Esophagus squamous epithelium (tissue), 5 donors: Measurements from ENCODE around the gene SLC14A1. TPM values are rescaled to one million over a fixed set of nuclear protein-coding genes. Genes with fewer than 3 reads are reported as not detected.

Experiments used
- DNase-seq: peaks from one replicate; lab custom pipeline; 2025; lab: John Stamatoyannopoulos, UW
- H3K27ac ChIP-seq, 4 donors: fragments of 200-600 bp; sonication (generic); one replicate each; pipeline ENCODE4 v1.5.1; 2016 to 2019; ENCODE audit warnings: mild to moderate bottlenecking in 1 of 4
- H3K27me3 ChIP-seq, 4 donors: fragments of 200-600 bp; sonication (generic); 1 replicate in 3 of 4; 2 replicates in 1 of 4; pipeline versions ENCODE4 v1.5.1 to v1.6.0; 2017 to 2021; ENCODE audit warnings: antibody characterized with exemption in 1 of 4
- H3K36me3 ChIP-seq, 3 donors: fragments of 200-600 bp; sonication (generic); one replicate each; pipeline ENCODE4 v1.5.1; 2016 to 2019
- H3K4me1 ChIP-seq, 3 donors: fragments of 200-600 bp; sonication (generic); one replicate each; pipeline ENCODE4 v1.5.1; 2017 to 2019
- H3K4me3 ChIP-seq, 4 donors: fragments of 200-600 bp; sonication (generic); 1 replicate in 3 of 4; 2 replicates in 1 of 4; pipeline ENCODE4 v1.5.1; 2016 to 2019; ENCODE audit warnings: mild to moderate bottlenecking in 2 of 4, moderate library complexity in 1 of 4
- H3K9me3 ChIP-seq, 3 donors: fragments of 200-600 bp; sonication (generic); one replicate each; pipeline ENCODE4 v1.5.1; 2016 to 2019
- POLR2A ChIP-seq, 4 donors: fragments of 450-650 bp; IDR thresholded peaks; one replicate each; pipeline ENCODE4 v1.6.1; 2017; ENCODE audit warnings: antibody characterized with exemption in 4 of 4, mild to moderate bottlenecking in 4 of 4, moderate library complexity in 3 of 4
- WGBS, 2 donors: methylation state at CpG; one replicate each; pipeline ENCODE4 v1.1.5; 2018; 5-methylcytosine and 5-hydroxymethylcytosine counted together
- intact Hi-C: fragments of 100-400 bp; cut with DNase I; formaldehyde crosslinking; loops from one replicate; pipeline ENCODE4 v1.15.0; 2022
- total RNA-seq, 4 donors: library from RNA; depleted of rRNA; stranded (reverse); fragments of >200 nt; gene quantifications; one replicate each; pipeline ENCODE4 v1.1.0, GENCODE V29; 2016
- TF ChIP-seq, protein P1 (sequence below), 6 experiments: fragments of 450-650 bp in 4 of 6; fragments of 200-600 bp in 2 of 6; sonication (generic) in 2 of 6; IDR thresholded peaks; one replicate each; pipeline ENCODE4 v1.5.1; 2016 to 2019; ENCODE audit warnings: antibody characterized with exemption in 6 of 6, mild to moderate bottlenecking in 4 of 6, moderate library complexity in 4 of 6
- donor health status: DM: yes; HTN: yes; CAD: no.

The SLC14A1 gene
- total RNA-seq, 4 donors from 2014 or later = 0.53 to 1.1 (median 0.53) TPM; not detected in 1

- intact Hi-C loops = no loop called here
- no peaks in the 10 kb centered on the region for H3K36me3 ChIP-seq
- no peaks in the 10 kb centered on the region for H3K9me3 ChIP-seq
- WGBS, 2 donors = 71 to 100% methylated on average over 1 of the region's 1 CpG
- peaks cover 0 to 6% (median 0%) of the 10 kb centered on the region in 3 donors for H3K4me1 ChIP-seq
- DNase-seq = no peak
- no peak overlapping the region for H3K4me3 ChIP-seq
- TF ChIP-seq POLR2A (IDR thresholded peaks at IDR 0.05) = no peak
- TF ChIP-seq, protein P1, sequence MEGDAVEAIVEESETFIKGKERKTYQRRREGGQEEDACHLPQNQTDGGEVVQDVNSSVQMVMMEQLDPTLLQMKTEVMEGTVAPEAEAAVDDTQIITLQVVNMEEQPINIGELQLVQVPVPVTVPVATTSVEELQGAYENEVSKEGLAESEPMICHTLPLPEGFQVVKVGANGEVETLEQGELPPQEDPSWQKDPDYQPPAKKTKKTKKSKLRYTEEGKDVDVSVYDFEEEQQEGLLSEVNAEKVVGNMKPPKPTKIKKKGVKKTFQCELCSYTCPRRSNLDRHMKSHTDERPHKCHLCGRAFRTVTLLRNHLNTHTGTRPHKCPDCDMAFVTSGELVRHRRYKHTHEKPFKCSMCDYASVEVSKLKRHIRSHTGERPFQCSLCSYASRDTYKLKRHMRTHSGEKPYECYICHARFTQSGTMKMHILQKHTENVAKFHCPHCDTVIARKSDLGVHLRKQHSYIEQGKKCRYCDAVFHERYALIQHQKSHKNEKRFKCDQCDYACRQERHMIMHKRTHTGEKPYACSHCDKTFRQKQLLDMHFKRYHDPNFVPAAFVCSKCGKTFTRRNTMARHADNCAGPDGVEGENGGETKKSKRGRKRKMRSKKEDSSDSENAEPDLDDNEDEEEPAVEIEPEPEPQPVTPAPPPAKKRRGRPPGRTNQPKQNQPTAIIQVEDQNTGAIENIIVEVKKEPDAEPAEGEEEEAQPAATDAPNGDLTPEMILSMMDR (IDR thresholded peaks at IDR 0.05) = no peak
- no peak overlapping the region for H3K27ac ChIP-seq
- H3K27me3 ChIP-seq = peaks cover 0 to 100% (median 6%) of the 10 kb centered on the region in 4 donors
Measured at GRCh38 chr18:45787346-45787745, 63.4 kb downstream of the SLC14A1 start.

GRCh38 chr18:45788861-45789260 lies 64.9 kb downstream of the SLC14A1 start:
- TF ChIP-seq, protein P1 (IDR thresholded peaks at IDR 0.05) = no peak
- TF ChIP-seq POLR2A (IDR thresholded peaks at IDR 0.05) = no peak
- peaks cover 0 to 92% (median 4%) of the 10 kb centered on the region in 4 donors for H3K27me3 ChIP-seq
- 83 to 91% methylated on average over 3 of the region's 3 CpGs for WGBS, 2 donors
- no peak for DNase-seq
- no peak overlapping the region for H3K4me3 ChIP-seq
- H3K4me1 ChIP-seq = peaks cover 0 to 17% (median 0%) of the 10 kb centered on the region in 3 donors
- no peaks in the 10 kb centered on the region for H3K9me3 ChIP-seq
- no peak overlapping the region for H3K27ac ChIP-seq
- no peaks in the 10 kb centered on the region for H3K36me3 ChIP-seq
- intact Hi-C loops = no loop called here

GRCh38 chr18:45792506-45793263 lies 68.7 kb downstream of the SLC14A1 start:
- WGBS, 2 donors = 61 to 70% methylated on average over 5 of the region's 5 CpGs
- no peak for DNase-seq
- intact Hi-C loops = no loop called here

DNA sequence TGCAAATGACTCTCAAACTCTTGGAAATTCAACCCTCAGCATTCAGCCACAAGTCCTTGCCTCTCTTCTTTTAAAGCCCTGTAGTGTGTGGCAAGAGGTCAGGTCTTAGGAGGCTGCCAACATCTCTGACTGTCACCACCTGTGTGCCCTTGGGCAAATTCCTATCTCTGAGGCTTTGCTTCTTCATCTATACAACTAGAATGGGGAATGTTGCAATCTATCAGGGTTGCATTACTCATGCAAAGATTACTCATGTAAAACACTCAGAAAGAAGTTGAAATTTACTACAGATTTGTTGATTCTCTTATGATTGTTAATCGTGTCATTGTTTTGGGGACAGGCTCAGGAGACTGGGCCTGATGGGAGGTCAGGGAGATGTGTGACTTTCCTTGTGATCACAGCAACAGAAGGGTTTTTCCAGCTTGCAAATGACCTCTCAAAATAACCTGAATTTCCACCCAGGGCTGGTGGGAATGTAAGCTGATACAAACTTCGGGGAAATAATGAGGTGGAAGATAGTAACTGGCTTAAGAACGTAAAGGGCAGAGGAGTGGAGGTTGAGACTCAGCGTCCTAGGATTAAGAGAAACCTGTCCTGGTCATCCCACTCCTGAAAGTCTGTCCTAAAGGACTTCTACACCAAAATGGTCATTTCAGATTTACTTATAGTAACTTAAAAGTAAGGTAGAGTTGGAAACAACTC lies 69.4 kb downstream of the SLC14A1 start:
- TF ChIP-seq, protein P1 (IDR thresholded peaks at IDR 0.05) = no peak
- TF ChIP-seq POLR2A (IDR thresholded peaks at IDR 0.05) = no peak

More at GRCh38 chr18:45792506-45793263, 68.7 kb downstream of the SLC14A1 start:
- no peak for TF ChIP-seq POLR2A (IDR thresholded peaks at IDR 0.05)
- TF ChIP-seq, protein P1 (IDR thresholded peaks at IDR 0.05) = no peak
- H3K4me3 ChIP-seq = no peak overlapping the region
- no peaks in the 10 kb centered on the region for H3K9me3 ChIP-seq
- H3K36me3 ChIP-seq = no peaks in the 10 kb centered on the region
- no peak overlapping the region for H3K27ac ChIP-seq
- peaks cover 0 to 72% (median 0%) of the 10 kb centered on the region in 4 donors for H3K27me3 ChIP-seq
- peaks cover 0 to 12% (median 0%) of the 10 kb centered on the region in 3 donors for H3K4me1 ChIP-seq

More for the DNA sequence above, 69.4 kb downstream of the SLC14A1 start:
- WGBS, 2 donors = 20 to 35% methylated on average over 4 of the region's 4 CpGs
- intact Hi-C loops = no loop called here
- no peak overlapping the region for H3K27ac ChIP-seq
- peaks cover 0 to 12% (median 0%) of the 10 kb centered on the region in 3 donors for H3K4me1 ChIP-seq
- DNase-seq = no peak
- H3K27me3 ChIP-seq = peaks cover 0 to 70% (median 0%) of the 10 kb centered on the region in 4 donors
- no peak overlapping the region for H3K4me3 ChIP-seq
- no peaks in the 10 kb centered on the region for H3K9me3 ChIP-seq
- no peaks in the 10 kb centered on the region for H3K36me3 ChIP-seq
